H9 (cell line): ENCODE measurements around the gene ISG15. TPM values are rescaled to one million over a fixed set of nuclear protein-coding genes. Genes with fewer than 3 reads are reported as not detected.
"Not testable (repeated sequence)": the region's sequence is repeated elsewhere in the genome, so short reads cannot be mapped to it uniquely, and the experiment has no call there.

Source experiments
- DNase-seq: peaks from one replicate; pipeline ENCODE4 v3.0.0-alpha.2; 2017
- H2AFZ ChIP-seq: one replicate; pipeline ENCODE4 v1.6.1; 2013; ENCODE audit warnings: mild to moderate bottlenecking, low read length, control low read depth, moderate library complexity
- H2AK5ac ChIP-seq: 2 replicates; pipeline ENCODE4 v1.6.1; 2013; ENCODE audit warnings: low read length, control low read depth, mixed read lengths; ENCODE audit not compliant: insufficient read length
- H2BK120ac ChIP-seq: one replicate; pipeline ENCODE4 v1.6.1; 2013; ENCODE audit warnings: low read depth, mild to moderate bottlenecking, low read length, control low read depth, inconsistent platforms; ENCODE audit not compliant: poor library complexity, severe bottlenecking
- H2BK12ac ChIP-seq: 2 replicates; pipeline ENCODE4 v1.6.1; 2013; ENCODE audit warnings: low read length, control low read depth, mixed read lengths, low read depth; ENCODE audit not compliant: insufficient read length
- H2BK15ac ChIP-seq: 2 replicates; pipeline ENCODE4 v1.6.1; 2013; ENCODE audit warnings: low read depth, low read length, control low read depth
- H2BK20ac ChIP-seq: one replicate; pipeline ENCODE4 v1.6.1; 2013; ENCODE audit warnings: low read depth, mild to moderate bottlenecking, low read length, control low read depth, inconsistent platforms; ENCODE audit not compliant: poor library complexity, severe bottlenecking
- H2BK5ac ChIP-seq: 2 replicates; pipeline ENCODE4 v1.6.1; 2013; ENCODE audit warnings: low read length, control low read depth, mixed read lengths; ENCODE audit not compliant: insufficient read length
- H3K14ac ChIP-seq: 2 replicates; pipeline ENCODE4 v1.6.1; 2013; ENCODE audit warnings: low read length, control low read depth; ENCODE audit not compliant: insufficient read depth
- H3K18ac ChIP-seq: 2 replicates; pipeline ENCODE4 v1.6.1; 2013; ENCODE audit warnings: low read depth, mild to moderate bottlenecking, mixed read lengths, low read length, control low read depth; ENCODE audit not compliant: insufficient read length
- H3K23ac ChIP-seq: 2 replicates; pipeline ENCODE4 v1.6.1; 2013; ENCODE audit warnings: low read length, control low read depth, mixed read lengths, low read depth; ENCODE audit not compliant: insufficient read length
- H3K23me2 ChIP-seq: 2 replicates; pipeline ENCODE4 v1.6.1; 2013; ENCODE audit warnings: low read depth, mild to moderate bottlenecking, mixed read lengths, low read length, control low read depth; ENCODE audit not compliant: insufficient read length, poor library complexity, severe bottlenecking
- H3K27ac ChIP-seq: 2 replicates; pipeline ENCODE4 v1.5.1; 2013; ENCODE audit warnings: low read length, control low read depth, mixed read lengths, low read depth; ENCODE audit not compliant: insufficient read length
- H3K27me3 ChIP-seq: 2 replicates; pipeline ENCODE4 v1.6.1; 2013; ENCODE audit warnings: low read length, control low read depth, inconsistent platforms; ENCODE audit not compliant: insufficient read depth
- H3K4ac ChIP-seq: 2 replicates; pipeline ENCODE4 v1.6.1; 2013; ENCODE audit warnings: low read depth, mild to moderate bottlenecking, control low read depth, inconsistent platforms, low read length, moderate library complexity
- H3K4me1 ChIP-seq: 2 replicates; pipeline ENCODE4 v1.6.1; 2013; ENCODE audit warnings: low read length, control low read depth, inconsistent platforms; ENCODE audit not compliant: insufficient read depth
- H3K4me2 ChIP-seq: 2 replicates; pipeline ENCODE4 v1.6.1; 2013; ENCODE audit warnings: low read length, control low read depth, mixed read lengths; ENCODE audit not compliant: insufficient read length, insufficient read depth
- H3K56ac ChIP-seq: 2 replicates; pipeline ENCODE4 v1.6.1; 2013; ENCODE audit warnings: low read depth, mild to moderate bottlenecking, mixed read lengths, low read length, control low read depth; ENCODE audit not compliant: insufficient read length
- H3K79me1 ChIP-seq: 2 replicates; pipeline ENCODE4 v1.6.1; 2013; ENCODE audit warnings: low read depth, mild to moderate bottlenecking, moderate library complexity, low read length, control low read depth, inconsistent platforms; ENCODE audit not compliant: insufficient read depth, poor library complexity, severe bottlenecking
- H3K79me2 ChIP-seq: 2 replicates; pipeline ENCODE4 v1.6.1; 2013; ENCODE audit warnings: low read length, control low read depth, inconsistent platforms; ENCODE audit not compliant: insufficient read depth
- H3K9ac ChIP-seq: 2 replicates; pipeline ENCODE4 v1.6.1; 2013; ENCODE audit warnings: low read length, control low read depth, mixed read lengths; ENCODE audit not compliant: insufficient read length; ENCODE audit errors: extremely low read depth
- H3K9me3 ChIP-seq: one replicate; pipeline ENCODE4 v1.6.1; 2013; ENCODE audit warnings: low read depth, low read length, inconsistent platforms; ENCODE audit not compliant: control insufficient read depth
- H3T11ph ChIP-seq: one replicate; pipeline ENCODE4 v1.6.1; 2013; ENCODE audit warnings: mild to moderate bottlenecking, low read length, control low read depth, inconsistent platforms
- H4K20me1 ChIP-seq: one replicate; pipeline ENCODE4 v1.6.1; 2013; ENCODE audit not compliant: control insufficient read depth, insufficient read length, insufficient read depth
- H4K5ac ChIP-seq: 2 replicates; pipeline ENCODE4 v1.6.1; 2013; ENCODE audit warnings: low read depth, mild to moderate bottlenecking, mixed read lengths, low read length, control low read depth; ENCODE audit not compliant: insufficient read length
- H4K8ac ChIP-seq: replicated peaks from 2 replicates; pipeline ENCODE4 v1.6.1; 2013; ENCODE audit warnings: low read length, control low read depth, mixed read lengths, low read depth; ENCODE audit not compliant: insufficient read length
- H4K91ac ChIP-seq: 2 replicates; pipeline ENCODE4 v1.6.1; 2013; ENCODE audit warnings: low read depth, mild to moderate bottlenecking, moderate library complexity, mixed read lengths, low read length, control low read depth; ENCODE audit not compliant: insufficient read length
- H3K27ac Mint-ChIP-seq, 3 experiments: 2 replicates in 2 of 3; 3 replicates in 1 of 3; pipeline ENCODE4 v1.8.0; 2020 to 2021; ENCODE audit warnings: mixed read lengths in 3 of 3, mild to moderate bottlenecking in 1 of 3, moderate library complexity in 1 of 3
- H3K27me3 Mint-ChIP-seq: 2 replicates; pipeline ENCODE4 v1.8.0; 2021; ENCODE audit warnings: low read depth, mild to moderate bottlenecking, moderate library complexity, mixed read lengths
- H3K36me3 Mint-ChIP-seq, 3 experiments: 2 replicates in 2 of 3; 3 replicates in 1 of 3; pipeline ENCODE4 v1.8.0; 2020 to 2021; ENCODE audit warnings: low read depth in 3 of 3, mixed read lengths in 3 of 3; ENCODE audit not compliant: insufficient read depth in 1 of 3
- H3K4me1 Mint-ChIP-seq, 2 experiments: 2 replicates each; pipeline ENCODE4 v1.8.0; 2020; ENCODE audit warnings: mixed read lengths in 2 of 2
- H3K4me3 Mint-ChIP-seq, 2 experiments: 2 replicates in 1 of 2; 3 replicates in 1 of 2; pipeline ENCODE4 v1.8.0; 2020 to 2021; ENCODE audit warnings: mild to moderate bottlenecking in 2 of 2, mixed read lengths in 2 of 2, moderate library complexity in 1 of 2
- H3K9me3 Mint-ChIP-seq, 2 experiments: 2 replicates in 1 of 2; 3 replicates in 1 of 2; pipeline ENCODE4 v1.8.0; 2020; ENCODE audit warnings: mild to moderate bottlenecking in 2 of 2, mixed read lengths in 2 of 2, moderate library complexity in 1 of 2
- CTCF ChIP-seq: fragments of 200-600 bp; sonication (generic); conservative IDR thresholded peaks from 3 replicates; pipeline ENCODE4 v1.8.0; 2021; ENCODE audit warnings: antibody characterized with exemption, mild to moderate bottlenecking
- WGBS: extraction: QIAGEN DNeasy Blood & Tissue Kit; methylation state at CpG from one replicate; pipeline ENCODE4 v1.1.7; 2013; ENCODE audit warnings: missing lambda C conversion rate, low lambda C conversion rate, mixed read lengths; ENCODE audit not compliant: insufficient read length; ENCODE audit errors: extremely low coverage; 5-methylcytosine and 5-hydroxymethylcytosine counted together
- total RNA-seq: library from RNA; stranded (reverse); gene quantifications from 2 replicates; pipeline ENCODE4 v1.2.1, GENCODE V29; 2021

ISG15 gene
- total RNA-seq, 1 experiment from 2014 or later, result 39.7 TPM

- no peak overlapping the region for H2BK12ac ChIP-seq
- H2AFZ ChIP-seq, result no peak overlapping the region
- H3K4ac ChIP-seq, result no peak overlapping the region
- no peak overlapping the region for H2AK5ac ChIP-seq
- no peak overlapping the region for H3T11ph ChIP-seq
- peaks cover 7% of the 10 kb centered on the region for H3K27me3 Mint-ChIP-seq
- H2BK15ac ChIP-seq, result no peak overlapping the region
- H4K5ac ChIP-seq, result no peak overlapping the region
- peak; percentile 52 for DNase-seq
- H3K36me3 Mint-ChIP-seq, result no peaks in the 10 kb centered on the region; a peak in 1 of 7 replicates
- no peak overlapping the region for H3K4me2 ChIP-seq
- H2BK120ac ChIP-seq, result no peak overlapping the region
- no peak overlapping the region for H4K8ac ChIP-seq
- no peak overlapping the region for H3K23ac ChIP-seq
- H3K14ac ChIP-seq, result no peak overlapping the region
- peak; percentile 44; the same call in 2 of the 3 replicates for TF ChIP-seq CTCF
- H3K9me3 Mint-ChIP-seq, result peaks cover 0 to 3% of the 10 kb centered on the region in 2 experiments; a peak in 2 of 5 replicates
- H3K9me3 ChIP-seq, result no peaks in the 10 kb centered on the region
- peak overlapping the region in 2 of 3 experiments; percentile 40 to 74; a peak in 1 of 7 replicates for H3K27ac Mint-ChIP-seq
- H2BK5ac ChIP-seq, result no peak overlapping the region
- H3K23me2 ChIP-seq, result peaks cover 9% of the 10 kb centered on the region
- H3K9ac ChIP-seq, result no peak overlapping the region
- no peaks in the 10 kb centered on the region for H4K20me1 ChIP-seq
- no peaks in the 10 kb centered on the region for H3K79me1 ChIP-seq
- no peak overlapping the region for H4K91ac ChIP-seq
- H3K56ac ChIP-seq, result no peak overlapping the region
- peaks cover 19 to 29% of the 10 kb centered on the region in 2 experiments for H3K4me1 Mint-ChIP-seq
- no peak overlapping the region for H3K27ac ChIP-seq
- H3K18ac ChIP-seq, result no peak overlapping the region
- no peaks in the 10 kb centered on the region for H3K27me3 ChIP-seq
- H3K4me3 Mint-ChIP-seq, result no peak overlapping the region
- H3K79me2 ChIP-seq, result no peaks in the 10 kb centered on the region
- no peak overlapping the region for H2BK20ac ChIP-seq
- no peaks in the 10 kb centered on the region for H3K4me1 ChIP-seq
- WGBS, result no CpG with 5 or more reads among the region's 20 CpGs
Observed at GRCh38 chr1:1014799-1015681, 1.7 kb downstream of the ISG15 start.

- H2BK15ac ChIP-seq, H2BK20ac ChIP-seq, H4K91ac ChIP-seq, H3T11ph ChIP-seq, H3K79me2 ChIP-seq, H2AK5ac ChIP-seq, H3K9me3 Mint-ChIP-seq, H2BK120ac ChIP-seq, H3K14ac ChIP-seq, H3K4ac ChIP-seq, H3K9ac ChIP-seq, H3K4me3 Mint-ChIP-seq, H3K36me3 Mint-ChIP-seq, H4K20me1 ChIP-seq, H4K8ac ChIP-seq, H3K18ac ChIP-seq, H3K27me3 Mint-ChIP-seq, H3K56ac ChIP-seq, H2AFZ ChIP-seq, H4K5ac ChIP-seq, H3K4me2 ChIP-seq, H2BK5ac ChIP-seq, H3K9me3 ChIP-seq, H3K27me3 ChIP-seq, H2BK12ac ChIP-seq, H3K4me1 ChIP-seq, H3K79me1 ChIP-seq, H3K23ac ChIP-seq, H3K27ac ChIP-seq: not testable (repeated sequence)
- Mint-ChIP-seq H3K27ac (peak overlapping the region in 1 of 3 experiments; percentile 35; a peak in 2 of 7 replicates), H3K4me1 (peaks cover 24 to 45% of the 10 kb centered on the region in 2 experiments)
- DNase-seq, result peak; percentile 19
- peaks cover 16% of the 10 kb centered on the region for H3K23me2 ChIP-seq
- no CpG with 5 or more reads among the region's 17 CpGs for WGBS
Observed at GRCh38 chr1:1017397-1018320, 4.4 kb downstream of the ISG15 start.
